ENCODE data around the gene NTM. TPM values are rescaled to one million over a fixed set of nuclear protein-coding genes. Genes with fewer than 3 reads are reported as not detected.

The NTM gene
- total RNA-seq, 1 experiment from 2014 or later, result not detected

DNA sequence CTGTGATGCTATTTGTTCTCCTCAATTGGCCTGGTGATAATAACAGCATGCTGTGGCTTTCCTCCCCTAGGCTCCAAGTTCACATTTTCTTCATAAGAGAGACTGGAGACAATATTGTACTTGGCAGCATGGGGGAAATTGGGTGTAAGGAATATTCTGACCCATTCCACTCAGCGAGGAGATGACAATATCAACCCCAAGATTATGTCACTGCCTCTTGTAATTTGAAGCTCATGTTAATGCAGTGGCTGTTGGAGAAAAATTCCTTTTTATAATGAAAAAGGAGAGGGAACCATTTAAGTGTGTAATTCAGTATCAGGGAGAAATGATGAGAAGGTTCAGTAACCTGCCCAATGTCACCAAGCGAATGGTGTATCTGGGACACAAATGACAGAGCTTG, 665.8 kb downstream of the NTM start:
- ChIA-PET RAD21 (ENCODE audit: low non-redundant PET in 1 of 2, low total read pairs in 2 of 2, uncharacterized antibody in 2 of 2, unreplicated experiment in 2 of 2) (no interaction called here), POLR2A (no interaction called here), CTCF (no interaction called here)
- Histone ChIP-seq H4K20me1 (ENCODE audit: insufficient read depth) (no peaks in the 10 kb centered on the region), H3K36me3 (ENCODE audit: control insufficient read depth in 1 of 2, insufficient read depth in 2 of 2, low read length in 2 of 2) (no peaks in the 10 kb centered on the region), H2AFZ (ENCODE audit: low read depth, low read length, poor library complexity, severe bottlenecking) (no peak overlapping the region), H3K4me3 (replicated peaks in 1 of 2; ENCODE audit: low read depth in 1 of 2, low read length in 2 of 2) (no peak overlapping the region), H3K79me2 (ENCODE audit: insufficient read depth, low read length) (no peaks in the 10 kb centered on the region), H3K4me1 (ENCODE audit: control insufficient read depth in 1 of 2, insufficient read depth in 2 of 2, low read length in 2 of 2) (no peaks in the 10 kb centered on the region), H3K27me3 (ENCODE audit: insufficient read depth, low read length) (no peaks in the 10 kb centered on the region), H3K4me2 (ENCODE audit: low read length) (no peak overlapping the region), H3K9me2 (ENCODE audit: insufficient read depth) (no peaks in the 10 kb centered on the region), H3K9me3 (ENCODE audit: control insufficient read depth in 1 of 2, insufficient read depth in 1 of 2, low read depth in 1 of 2, low read length in 2 of 2) (peaks cover 12 to 27% of the 10 kb centered on the region in 2 experiments; a peak in 2 of 4 replicates), H3K27ac (ENCODE audit: low read depth, low read length) (no peak overlapping the region), H3K9ac (ENCODE audit: low read length) (no peak overlapping the region)
- no peak for DNase-seq (ENCODE audit: low read depth, low spot score)
- TF ChIP-seq FOSL1 (IDR thresholded peaks at IDR 0.05; ENCODE audit: low read depth), result no peak
- no peak for TF ChIP-seq SRF (IDR thresholded peaks at IDR 0.05; ENCODE audit: low read depth)
- TF ChIP-seq MAX (IDR thresholded peaks at IDR 0.05), result no peak
- no peak for TF ChIP-seq POLR2AphosphoS5 (IDR thresholded peaks at IDR 0.05; ENCODE audit: low read depth, low read length)
- no peak for TF ChIP-seq ZNF274 (IDR thresholded peaks at IDR 0.05; ENCODE audit: low read depth, low read length)
- no peak for TF ChIP-seq RAD21 (IDR thresholded peaks at IDR 0.05; ENCODE audit: low read depth)
- no peak for TF ChIP-seq CTCF (IDR thresholded peaks at IDR 0.05 in 2 of 3, conservative IDR thresholded peaks at IDR 0.05 in 1 of 3; ENCODE audit: borderline replicate concordance in 1 of 3, insufficient read depth in 1 of 3, low read depth in 2 of 3, low read length in 2 of 3)
- TF ChIP-seq REST (IDR thresholded peaks at IDR 0.05; ENCODE audit: low read depth), result no peak
- no peak for TF ChIP-seq EZH2phosphoT487 (IDR thresholded peaks at IDR 0.05; ENCODE audit: borderline replicate concordance)
- TF ChIP-seq POLR2A (IDR thresholded peaks at IDR 0.05; ENCODE audit: borderline replicate concordance, extremely low read depth, insufficient read depth, insufficient read length), result no peak
- TF ChIP-seq EGR1 (IDR thresholded peaks at IDR 0.05; ENCODE audit: low read depth), result no peak
- no peak for TF ChIP-seq YY1 (IDR thresholded peaks at IDR 0.05; ENCODE audit: extremely low read depth, insufficient replicate concordance, low read depth, low read length)
- no peak for TF ChIP-seq ZFX (IDR thresholded peaks at IDR 0.05)
- no peak for TF ChIP-seq SIN3A (IDR thresholded peaks at IDR 0.05; ENCODE audit: low read depth)
- no peak for TF ChIP-seq ZBTB33 (IDR thresholded peaks at IDR 0.05; ENCODE audit: extremely low read depth, insufficient replicate concordance, low read length)
- no TSS peak for BruUV-seq (replicated peaks)
- intact Hi-C loops (cut with micrococcal nuclease), result no loop called here
- ATAC-seq, result no peak

All from HCT116 (cell line).